NCI-H2171 treated with DMSO at 0.1 percent for 48 hours (cell line): ENCODE data around the gene GRB7.
"Not testable (repeated sequence)": the region's sequence is repeated elsewhere in the genome, so short reads cannot be mapped to it uniquely, and the experiment has no call there.

Experiments
- DNase-seq: peaks from one replicate; lab custom pipeline; 2025; lab: John Stamatoyannopoulos, UW

Gene GRB7

DNA sequence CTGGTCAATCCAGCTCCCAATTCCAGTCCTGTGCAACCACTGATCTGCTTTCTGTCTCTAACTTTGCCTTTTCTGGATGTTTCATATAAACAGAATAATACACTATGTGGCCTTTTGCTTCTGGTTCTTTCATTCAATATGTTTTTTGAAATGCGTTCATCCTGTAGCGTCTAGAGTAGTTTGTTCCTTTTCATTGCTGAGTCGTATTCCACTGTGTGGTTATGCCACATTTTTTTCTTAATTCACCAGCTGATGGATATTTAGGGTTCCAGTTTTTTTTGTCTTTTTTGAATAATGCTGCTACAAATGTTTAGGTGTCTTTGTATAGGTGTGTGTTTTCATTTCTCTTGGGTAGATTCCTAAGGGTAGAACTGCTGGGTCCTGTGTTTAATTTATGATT is 5.2 kb upstream of the GRB7 start:
- DNase-seq: no peak

- DNase-seq: no peak
Measured at GRCh38 chr17:39735882-39736281, 1.9 kb upstream of the GRB7 start.

DNA sequence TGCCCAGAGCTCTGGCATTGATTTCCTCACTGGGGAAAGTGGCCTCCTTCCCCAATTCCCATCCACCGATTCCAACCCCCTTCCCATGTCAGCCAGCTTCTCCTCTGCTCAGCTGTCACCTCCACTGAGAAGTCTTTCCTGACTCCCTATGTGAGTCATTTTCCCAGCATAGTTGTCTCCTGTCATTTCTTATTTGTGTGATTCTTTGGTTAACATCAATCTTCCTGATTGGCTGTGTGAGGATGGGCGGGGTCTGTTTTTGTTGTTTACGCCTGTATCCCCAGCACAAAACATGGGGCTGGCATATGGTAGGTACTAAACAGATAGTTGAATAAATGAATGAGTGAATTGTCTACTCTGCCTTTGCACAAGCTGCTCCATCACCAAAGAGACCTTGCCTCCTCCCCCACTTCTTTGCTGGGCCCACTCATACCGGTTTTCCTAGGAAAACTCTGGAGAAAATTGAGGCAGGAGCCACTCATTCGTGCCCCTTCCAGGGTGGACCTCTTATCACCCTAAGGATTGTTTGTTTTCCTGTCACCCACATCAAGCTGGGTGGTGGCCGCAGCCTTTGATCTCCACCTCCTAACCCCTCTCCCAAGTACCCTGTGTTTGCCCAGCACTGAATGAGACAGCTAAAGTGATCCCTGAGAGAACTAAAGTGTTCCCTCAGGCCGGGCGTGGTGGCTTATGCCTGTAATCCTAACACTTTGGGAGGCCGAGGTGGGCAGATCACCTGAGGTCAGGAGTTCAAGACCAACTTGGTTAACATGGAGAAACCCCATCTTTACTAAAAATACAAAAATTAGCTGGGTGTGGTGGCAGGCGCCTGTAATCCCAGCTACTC is 1.2 kb upstream of the GRB7 start:
- no peak for DNase-seq

DNA sequence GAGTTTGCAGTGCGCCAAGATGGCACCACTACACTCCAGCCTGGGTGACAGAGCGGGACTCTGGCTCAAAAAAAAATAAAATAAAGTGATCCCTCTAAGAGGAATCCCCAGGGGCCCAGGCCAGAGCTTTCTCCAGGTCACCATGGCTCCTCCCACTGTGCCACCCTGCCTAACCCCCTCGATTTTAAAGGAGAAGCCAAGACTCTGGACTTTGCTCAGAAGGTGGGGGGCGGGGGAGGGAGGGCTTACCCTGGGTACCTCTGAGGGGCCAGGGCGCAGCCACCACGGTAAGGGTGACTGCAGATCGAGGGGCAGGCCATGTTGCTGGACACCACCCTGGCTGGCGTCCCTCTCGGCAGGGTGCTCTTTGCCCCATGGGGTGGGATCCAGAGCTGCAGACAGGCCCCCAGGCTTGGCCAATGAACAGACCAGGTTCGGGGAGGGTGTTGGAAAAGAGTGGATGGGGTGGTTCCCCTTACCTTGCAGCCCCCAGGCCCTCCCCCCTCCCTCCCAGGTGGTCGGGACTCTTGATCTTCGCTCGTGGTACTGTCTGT is 455 bp upstream of the GRB7 start:
- DNase-seq: no peak

DNA sequence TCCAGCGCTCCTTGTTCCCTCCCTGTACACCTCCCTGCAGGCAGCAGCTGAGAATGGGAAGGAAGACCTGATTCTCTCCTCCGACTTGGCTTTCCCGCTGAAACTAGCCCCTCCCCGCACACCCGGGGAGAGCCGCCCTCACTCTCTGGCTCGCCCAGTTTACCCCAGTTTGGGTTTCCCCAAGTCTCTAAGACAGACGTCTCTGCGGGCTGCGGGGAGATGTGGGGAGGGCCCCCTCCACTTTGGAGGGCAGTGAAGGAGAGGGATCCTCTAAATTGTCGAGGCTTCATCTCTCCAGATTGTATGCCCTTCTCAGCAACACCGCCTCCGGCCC is 797 bp downstream of the GRB7 start:
- DNase-seq: peak; percentile 70

GRCh38 chr17:39738983-39739884 is 1.5 kb downstream of the GRB7 start:
- peak; percentile 66 for DNase-seq

- DNase-seq: no peak
Measured at GRCh38 chr17:39739885-39740356, 2.2 kb downstream of the GRB7 start.

DNA sequence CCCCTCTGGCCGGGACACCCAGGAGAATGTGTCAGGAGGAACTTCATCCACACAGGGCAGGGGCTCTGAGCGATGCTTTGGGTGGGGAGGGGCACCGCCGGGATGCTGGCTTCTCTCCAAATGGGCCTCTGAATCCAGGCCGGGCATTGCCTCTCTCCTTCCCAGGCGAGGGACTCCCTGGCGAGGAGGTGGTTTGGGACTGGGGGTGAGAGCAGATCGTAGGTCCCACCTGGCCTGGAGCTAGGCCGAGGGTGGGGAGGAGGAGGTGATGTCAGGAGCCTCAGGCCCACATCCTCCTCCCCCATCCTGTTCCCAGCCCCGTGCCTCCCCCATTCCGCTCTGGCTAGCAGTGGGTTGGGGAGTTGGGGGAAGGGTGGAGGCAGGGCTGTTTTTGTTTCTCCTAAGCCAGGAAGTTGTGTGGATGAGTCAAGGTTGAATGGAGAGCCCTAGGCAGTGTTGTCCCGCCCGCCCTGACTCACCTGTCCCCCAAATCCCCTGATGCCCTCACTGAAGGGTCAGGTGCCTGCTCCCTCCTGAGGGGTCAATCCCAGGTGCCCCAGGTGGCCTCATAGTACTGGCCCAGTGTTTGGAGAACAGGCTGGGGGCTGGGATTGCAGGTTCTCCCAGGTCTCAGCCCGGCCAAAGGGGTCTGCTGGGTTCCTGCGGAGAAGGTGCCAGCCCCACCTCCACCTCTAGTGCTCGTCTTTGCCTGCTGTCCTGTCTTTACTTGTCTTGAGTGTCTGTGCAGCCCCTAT is 2.8 kb downstream of the GRB7 start:
- no peak for DNase-seq

DNA sequence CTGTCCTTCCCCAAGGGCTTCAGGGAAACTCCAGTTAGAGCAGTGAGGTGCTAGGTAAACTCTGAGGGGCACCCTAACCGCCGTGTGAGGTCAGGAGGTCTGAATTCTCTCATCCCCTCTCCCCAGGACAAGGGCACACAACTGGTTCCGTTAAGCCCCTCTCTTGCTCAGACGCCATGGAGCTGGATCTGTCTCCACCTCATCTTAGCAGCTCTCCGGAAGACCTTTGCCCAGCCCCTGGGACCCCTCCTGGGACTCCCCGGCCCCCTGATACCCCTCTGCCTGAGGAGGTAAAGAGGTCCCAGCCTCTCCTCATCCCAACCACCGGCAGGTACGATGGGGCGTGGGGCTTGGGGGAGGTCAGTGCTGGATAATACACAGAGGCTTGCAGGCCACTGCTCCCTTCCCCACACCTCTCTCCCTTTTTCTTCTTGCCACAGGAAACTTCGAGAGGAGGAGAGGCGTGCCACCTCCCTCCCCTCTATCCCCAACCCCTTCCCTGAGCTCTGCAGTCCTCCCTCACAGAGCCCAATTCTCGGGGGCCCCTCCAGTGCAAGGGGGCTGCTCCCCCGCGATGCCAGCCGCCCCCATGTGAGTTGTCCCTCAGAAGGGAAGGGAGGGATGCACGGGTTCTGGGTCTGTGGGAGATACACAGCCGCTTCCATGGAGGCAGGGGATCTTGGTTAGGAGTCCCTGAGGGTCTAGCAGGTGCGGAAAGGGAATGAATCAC is 4.6 kb downstream of the GRB7 start:
- DNase-seq: no peak

DNA sequence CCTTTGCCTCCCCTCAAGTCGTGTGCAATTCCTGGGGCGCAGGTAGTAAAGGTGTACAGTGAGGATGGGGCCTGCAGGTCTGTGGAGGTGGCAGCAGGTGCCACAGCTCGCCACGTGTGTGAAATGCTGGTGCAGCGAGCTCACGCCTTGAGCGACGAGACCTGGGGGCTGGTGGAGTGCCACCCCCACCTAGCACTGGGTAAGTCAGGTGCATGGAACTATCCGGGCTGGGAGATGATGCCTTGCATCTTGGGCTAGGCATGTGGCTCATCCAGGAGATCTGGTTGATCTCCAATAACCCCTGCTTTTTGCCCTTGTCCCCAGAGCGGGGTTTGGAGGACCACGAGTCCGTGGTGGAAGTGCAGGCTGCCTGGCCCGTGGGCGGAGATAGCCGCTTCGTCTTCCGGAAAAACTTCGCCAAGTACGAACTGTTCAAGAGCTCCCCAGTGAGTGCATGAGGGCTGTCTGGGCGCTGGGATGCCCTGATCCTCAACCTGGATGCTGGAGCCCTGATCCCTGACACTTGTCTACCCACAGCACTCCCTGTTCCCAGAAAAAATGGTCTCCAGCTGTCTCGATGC is 5.2 kb downstream of the GRB7 start:
- no peak for DNase-seq

DNA sequence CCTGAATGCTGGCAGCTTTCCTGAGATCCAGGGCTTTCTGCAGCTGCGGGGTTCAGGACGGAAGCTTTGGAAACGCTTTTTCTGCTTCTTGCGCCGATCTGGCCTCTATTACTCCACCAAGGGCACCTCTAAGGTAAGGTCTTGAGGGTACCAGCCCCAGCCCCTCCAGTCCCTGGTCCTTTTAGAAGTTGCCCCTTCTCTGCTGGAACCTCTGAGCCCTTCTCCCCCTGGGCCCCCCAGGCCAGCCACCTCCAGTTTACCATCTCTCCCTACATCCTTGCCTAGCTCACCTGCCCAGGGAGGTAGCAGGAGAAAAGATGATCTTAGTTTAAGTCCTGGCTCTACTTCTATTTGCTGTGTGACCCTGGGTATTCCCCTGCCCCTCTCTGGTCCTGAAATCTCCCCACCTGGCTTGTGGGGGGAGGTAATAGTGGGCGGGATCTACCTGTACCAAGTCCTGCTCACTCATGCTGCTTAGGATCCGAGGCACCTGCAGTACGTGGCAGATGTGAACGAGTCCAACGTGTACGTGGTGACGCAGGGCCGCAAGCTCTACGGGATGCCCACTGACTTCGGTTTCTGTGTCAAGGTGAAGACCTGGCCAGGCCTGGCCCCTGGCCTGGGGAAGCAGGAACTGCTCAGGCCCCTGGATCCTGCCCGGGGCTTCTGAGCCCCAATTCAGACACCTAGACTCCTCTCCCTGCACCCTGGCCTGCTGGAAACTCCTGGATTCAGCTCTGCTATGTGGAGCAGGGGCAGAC is 6.5 kb downstream of the GRB7 start:
- no peak for DNase-seq

- no peak for DNase-seq
Measured at GRCh38 chr17:39744836-39745215, 7.1 kb downstream of the GRB7 start.

DNA sequence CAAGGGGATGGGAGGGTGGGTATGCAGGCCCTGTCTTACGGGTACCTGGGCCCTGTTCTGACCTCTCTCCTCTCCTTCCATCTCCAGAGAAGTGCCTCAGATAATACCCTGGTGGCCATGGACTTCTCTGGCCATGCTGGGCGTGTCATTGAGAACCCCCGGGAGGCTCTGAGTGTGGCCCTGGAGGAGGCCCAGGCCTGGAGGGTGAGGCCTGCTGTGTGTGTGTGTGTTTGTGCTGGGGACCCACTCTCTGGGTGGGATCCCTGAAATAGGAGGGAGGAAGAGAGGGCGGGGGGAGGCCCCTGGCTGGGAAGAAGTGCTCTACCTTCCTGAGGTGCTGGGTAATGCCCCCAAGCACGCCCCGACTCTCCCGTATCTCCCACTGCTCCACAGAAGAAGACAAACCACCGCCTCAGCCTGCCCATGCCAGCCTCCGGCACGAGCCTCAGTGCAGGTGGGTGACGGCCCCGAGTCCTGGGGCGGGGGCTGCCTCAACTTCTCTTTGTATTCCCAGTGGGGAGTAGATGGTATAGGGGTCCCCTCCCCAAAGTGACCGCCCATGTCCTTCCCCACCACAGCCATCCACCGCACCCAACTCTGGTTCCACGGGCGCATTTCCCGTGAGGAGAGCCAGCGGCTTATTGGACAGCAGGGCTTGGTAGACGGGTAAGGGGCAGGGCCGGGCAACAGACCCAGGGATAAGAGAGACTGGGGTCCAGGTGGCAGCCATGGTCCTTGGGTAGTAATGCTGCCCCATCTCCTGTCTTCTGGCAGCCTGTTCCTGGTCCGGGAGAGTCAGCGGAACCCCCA is 7.8 kb downstream of the GRB7 start:
- DNase-seq: no peak

DNA sequence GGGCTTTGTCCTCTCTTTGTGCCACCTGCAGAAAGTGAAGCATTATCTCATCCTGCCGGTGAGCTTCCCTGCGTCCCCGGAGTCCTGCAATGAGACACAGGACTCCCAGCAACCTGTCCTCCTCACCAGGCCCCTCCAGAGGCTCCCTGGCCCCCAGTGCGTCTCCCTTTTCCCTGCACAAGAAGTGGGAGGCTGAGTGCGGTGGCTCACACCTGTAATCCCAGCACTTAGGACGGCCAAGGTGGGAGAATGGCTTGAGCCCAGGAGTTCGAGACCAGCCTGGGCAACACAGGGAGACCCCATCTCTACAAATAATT is 8.4 kb downstream of the GRB7 start:
- no peak for DNase-seq

DNA sequence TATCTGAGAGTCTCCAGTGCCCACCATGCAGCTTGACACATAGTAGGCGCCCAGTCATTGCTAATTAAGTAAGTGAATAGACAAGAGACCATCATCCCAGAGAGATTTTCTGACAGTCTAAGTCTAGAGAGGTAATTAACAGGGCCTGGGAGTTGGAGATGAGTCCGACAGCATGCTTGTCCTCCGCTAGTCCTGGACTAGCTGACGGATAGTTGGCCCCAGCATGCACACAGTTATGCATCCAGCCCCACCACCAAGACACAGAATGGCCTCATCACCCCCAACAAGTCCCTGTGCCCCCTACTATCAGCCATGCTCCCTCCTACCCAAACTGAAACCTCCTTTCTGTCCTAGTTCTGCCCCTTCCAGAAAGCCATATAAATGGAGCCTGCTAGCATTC is 10.0 kb downstream of the GRB7 start:
- no peak for DNase-seq

DNA sequence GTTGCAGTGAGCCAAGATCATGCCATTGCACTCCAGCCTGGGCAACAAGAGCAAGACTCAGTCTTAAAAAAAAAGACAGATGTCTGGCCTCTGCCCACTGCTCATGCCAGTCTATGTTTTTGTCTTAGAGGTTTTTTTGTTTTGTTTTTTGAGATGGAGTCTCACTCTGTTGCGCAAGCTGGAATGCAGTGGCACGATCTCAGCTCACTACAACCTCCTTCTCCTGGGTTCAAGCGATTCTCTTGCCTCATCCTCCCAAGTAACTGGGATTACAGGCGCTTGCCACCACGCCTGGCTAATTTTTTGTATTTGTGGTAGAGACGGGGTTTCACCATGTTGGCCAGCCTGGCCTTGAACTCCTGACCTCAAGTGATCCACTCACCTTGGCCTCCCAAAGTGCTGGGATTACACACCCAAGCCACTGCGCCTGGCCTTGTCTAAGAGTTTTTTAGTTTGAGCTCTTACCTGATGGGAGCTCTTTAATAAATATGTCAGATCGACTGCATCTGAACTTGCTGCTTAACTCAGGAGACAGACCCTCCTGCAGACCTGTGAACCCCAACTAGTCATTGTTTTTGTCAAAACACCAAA is 10.8 kb downstream of the GRB7 start:
- DNase-seq: not testable (repeated sequence)

DNA sequence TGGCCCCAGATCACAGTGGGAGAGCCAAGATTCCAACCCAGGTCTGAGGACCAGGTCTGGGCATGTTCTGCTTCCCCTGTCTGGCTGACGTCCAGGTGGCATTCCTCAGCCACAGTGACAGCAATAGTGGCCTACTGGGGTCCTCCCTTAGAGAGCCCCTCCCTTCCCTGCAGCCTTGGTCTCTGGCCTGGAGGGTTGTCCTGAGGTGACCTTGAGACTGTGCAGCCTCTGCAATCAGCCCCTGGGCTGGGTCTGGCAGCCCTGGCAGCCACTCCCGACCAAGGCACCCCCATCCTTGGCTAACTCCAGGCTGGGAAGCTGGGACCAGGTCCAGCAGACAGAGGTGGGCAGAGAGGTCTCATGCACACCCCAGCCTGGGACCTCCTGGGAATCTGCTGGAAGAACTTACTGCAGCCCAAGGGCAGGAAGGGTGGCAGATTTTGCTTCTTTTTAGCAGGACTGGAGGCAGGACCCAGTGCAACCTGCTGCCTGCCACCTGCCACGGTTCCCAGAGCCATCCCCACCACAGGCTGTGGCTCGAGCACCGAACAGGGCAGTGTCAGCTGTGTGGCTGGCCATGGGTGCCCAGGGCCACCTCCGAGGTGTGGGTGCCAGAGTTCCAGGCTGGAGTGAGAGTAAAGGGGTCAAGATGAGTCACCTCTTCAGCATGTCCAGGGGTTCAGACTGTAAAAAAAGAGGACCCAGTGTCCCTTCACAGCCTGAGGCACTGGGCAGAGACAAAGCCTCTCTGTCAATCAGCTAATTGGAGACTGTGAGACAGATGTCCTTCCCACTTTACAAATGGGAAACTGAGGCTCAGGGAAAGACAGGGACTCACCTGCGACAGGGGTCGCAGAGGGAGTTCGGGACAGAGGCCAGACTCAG is 12.6 kb downstream of the GRB7 start:
- DNase-seq: no peak

GRCh38 chr17:39751016-39751543 is 13.3 kb downstream of the GRB7 start:
- no peak for DNase-seq
